HG02798 (cell line): ENCODE data around the gene KAT7.

ENCODE experiments used
- ATAC-seq: cut with Tn5 transposase; IDR thresholded peaks from one replicate; pipeline ENCODE4 v1.9.1; 2021; ENCODE audit warnings: mild to moderate bottlenecking; ENCODE audit not compliant: unreplicated experiment, poor library complexity

KAT7 gene

GRCh38 chr17:49836111-49837030 lies 47.9 kb downstream of the KAT7 start:
- ATAC-seq, result no peak

- no peak for ATAC-seq
Measured at GRCh38 chr17:49839455-49839854, 51.0 kb downstream of the KAT7 start.

GRCh38 chr17:49841548-49841947 lies 53.1 kb downstream of the KAT7 start:
- no peak for ATAC-seq

GRCh38 chr17:49842371-49842770 lies 53.9 kb downstream of the KAT7 start:
- ATAC-seq, result no peak

GRCh38 chr17:49842846-49843245 lies 54.4 kb downstream of the KAT7 start:
- ATAC-seq, result no peak

- no peak for ATAC-seq
Measured at GRCh38 chr17:49843774-49844350, 55.4 kb downstream of the KAT7 start.

GRCh38 chr17:49845321-49845720 lies 56.8 kb downstream of the KAT7 start:
- no peak for ATAC-seq

GRCh38 chr17:49846938-49847712 lies 58.6 kb downstream of the KAT7 start:
- no peak for ATAC-seq

GRCh38 chr17:49848019-49848473 lies 59.6 kb downstream of the KAT7 start, which contains the start of gene TAC4:
Gene TAC4, minus strand, starts transcription at chr17:49848069. Its CDS starts 52 bp downstream, at chr17:49848017.
- ATAC-seq, result no peak

GRCh38 chr17:49848739-49849138 lies 60.3 kb downstream of the KAT7 start:
- ATAC-seq, result no peak

- no peak for ATAC-seq
Measured at GRCh38 chr17:49850218-49850610, 61.7 kb downstream of the KAT7 start.

GRCh38 chr17:49850772-49851386 lies 62.4 kb downstream of the KAT7 start:
- ATAC-seq, result no peak

GRCh38 chr17:49851387-49852291 lies 63.2 kb downstream of the KAT7 start:
- no peak for ATAC-seq

- no peak for ATAC-seq
Measured at GRCh38 chr17:49853470-49854015, 65.1 kb downstream of the KAT7 start.

GRCh38 chr17:49854126-49854525 lies 65.6 kb downstream of the KAT7 start:
- ATAC-seq, result no peak

- no peak for ATAC-seq
Measured at GRCh38 chr17:49858796-49859195, 70.3 kb downstream of the KAT7 start.

- no peak for ATAC-seq
Measured at GRCh38 chr17:49859991-49860953, 71.8 kb downstream of the KAT7 start.
